ENCODE data around the gene GRPEL1.

DNA sequence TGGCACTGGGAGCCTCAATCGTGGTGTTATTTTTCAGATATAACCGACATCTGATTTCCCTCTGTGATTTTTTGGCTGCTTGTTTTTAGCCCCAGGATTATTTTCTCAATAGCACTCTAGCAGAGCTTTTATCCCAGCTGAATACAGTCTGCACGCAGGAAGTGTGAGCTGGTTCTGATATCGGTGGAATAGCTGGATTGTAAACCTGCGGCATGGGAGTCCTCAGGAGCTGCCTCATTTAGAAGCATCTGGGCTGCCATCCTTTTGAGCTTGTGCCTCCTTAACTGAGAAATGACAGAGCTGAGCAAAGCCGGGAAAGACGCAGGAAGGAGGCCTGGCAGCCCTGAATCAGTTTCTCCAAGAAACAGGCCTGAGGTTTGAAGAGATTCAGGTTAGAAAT lies 28.4 kb upstream of the GRPEL1 start:
- TF ChIP-seq, protein P1, sequence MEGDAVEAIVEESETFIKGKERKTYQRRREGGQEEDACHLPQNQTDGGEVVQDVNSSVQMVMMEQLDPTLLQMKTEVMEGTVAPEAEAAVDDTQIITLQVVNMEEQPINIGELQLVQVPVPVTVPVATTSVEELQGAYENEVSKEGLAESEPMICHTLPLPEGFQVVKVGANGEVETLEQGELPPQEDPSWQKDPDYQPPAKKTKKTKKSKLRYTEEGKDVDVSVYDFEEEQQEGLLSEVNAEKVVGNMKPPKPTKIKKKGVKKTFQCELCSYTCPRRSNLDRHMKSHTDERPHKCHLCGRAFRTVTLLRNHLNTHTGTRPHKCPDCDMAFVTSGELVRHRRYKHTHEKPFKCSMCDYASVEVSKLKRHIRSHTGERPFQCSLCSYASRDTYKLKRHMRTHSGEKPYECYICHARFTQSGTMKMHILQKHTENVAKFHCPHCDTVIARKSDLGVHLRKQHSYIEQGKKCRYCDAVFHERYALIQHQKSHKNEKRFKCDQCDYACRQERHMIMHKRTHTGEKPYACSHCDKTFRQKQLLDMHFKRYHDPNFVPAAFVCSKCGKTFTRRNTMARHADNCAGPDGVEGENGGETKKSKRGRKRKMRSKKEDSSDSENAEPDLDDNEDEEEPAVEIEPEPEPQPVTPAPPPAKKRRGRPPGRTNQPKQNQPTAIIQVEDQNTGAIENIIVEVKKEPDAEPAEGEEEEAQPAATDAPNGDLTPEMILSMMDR (conservative IDR thresholded peaks at IDR 0.05), result no peak
- no peak for TF ChIP-seq ZFX (IDR thresholded peaks at IDR 0.05)

Data from C4-2B (cell line).